Measurements from ENCODE around the gene ST8SIA1.

DNA sequence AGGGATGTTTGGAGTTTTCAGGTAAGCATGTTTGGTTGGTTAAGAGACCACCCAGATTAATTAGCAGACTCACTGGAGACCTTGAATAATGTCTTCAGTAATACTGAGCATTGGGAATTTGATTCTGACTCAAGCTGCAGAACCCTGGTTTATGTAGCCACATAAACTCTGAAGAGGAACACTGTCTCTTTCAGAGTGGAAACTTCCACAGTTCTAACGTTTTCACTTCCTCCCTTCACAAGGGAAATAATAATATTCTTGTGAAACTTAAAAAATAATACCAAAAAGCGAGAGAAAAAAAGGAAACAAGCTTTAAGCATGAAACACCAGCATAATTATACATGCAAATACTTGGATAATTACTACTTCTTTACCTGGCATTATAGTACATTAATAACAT is 40.0 kb upstream of the ST8SIA1 start:
- TF ChIP-seq JUN (IDR thresholded peaks at IDR 0.05; ENCODE audit: low read depth, low read length), result no peak
- no peak for TF ChIP-seq ZNF274 (IDR thresholded peaks at IDR 0.05; ENCODE audit: borderline replicate concordance, extremely low read depth, low read length)
- TF ChIP-seq, protein P1, sequence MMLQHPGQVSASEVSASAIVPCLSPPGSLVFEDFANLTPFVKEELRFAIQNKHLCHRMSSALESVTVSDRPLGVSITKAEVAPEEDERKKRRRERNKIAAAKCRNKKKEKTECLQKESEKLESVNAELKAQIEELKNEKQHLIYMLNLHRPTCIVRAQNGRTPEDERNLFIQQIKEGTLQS (IDR thresholded peaks at IDR 0.05; ENCODE audit: insufficient read depth, low read depth, low read length), result no peak
- TF ChIP-seq, protein P2, sequence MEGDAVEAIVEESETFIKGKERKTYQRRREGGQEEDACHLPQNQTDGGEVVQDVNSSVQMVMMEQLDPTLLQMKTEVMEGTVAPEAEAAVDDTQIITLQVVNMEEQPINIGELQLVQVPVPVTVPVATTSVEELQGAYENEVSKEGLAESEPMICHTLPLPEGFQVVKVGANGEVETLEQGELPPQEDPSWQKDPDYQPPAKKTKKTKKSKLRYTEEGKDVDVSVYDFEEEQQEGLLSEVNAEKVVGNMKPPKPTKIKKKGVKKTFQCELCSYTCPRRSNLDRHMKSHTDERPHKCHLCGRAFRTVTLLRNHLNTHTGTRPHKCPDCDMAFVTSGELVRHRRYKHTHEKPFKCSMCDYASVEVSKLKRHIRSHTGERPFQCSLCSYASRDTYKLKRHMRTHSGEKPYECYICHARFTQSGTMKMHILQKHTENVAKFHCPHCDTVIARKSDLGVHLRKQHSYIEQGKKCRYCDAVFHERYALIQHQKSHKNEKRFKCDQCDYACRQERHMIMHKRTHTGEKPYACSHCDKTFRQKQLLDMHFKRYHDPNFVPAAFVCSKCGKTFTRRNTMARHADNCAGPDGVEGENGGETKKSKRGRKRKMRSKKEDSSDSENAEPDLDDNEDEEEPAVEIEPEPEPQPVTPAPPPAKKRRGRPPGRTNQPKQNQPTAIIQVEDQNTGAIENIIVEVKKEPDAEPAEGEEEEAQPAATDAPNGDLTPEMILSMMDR (IDR thresholded peaks at IDR 0.05; ENCODE audit: control extremely low read depth in 1 of 3, insufficient read depth in 1 of 3, low read depth in 1 of 3, low read length in 3 of 3), result no peak
- no peak for TF ChIP-seq POLR2A (IDR thresholded peaks at IDR 0.05; ENCODE audit: control extremely low read depth in 1 of 2, low read depth in 2 of 2, low read length in 2 of 2)
- TF ChIP-seq, protein P3, sequence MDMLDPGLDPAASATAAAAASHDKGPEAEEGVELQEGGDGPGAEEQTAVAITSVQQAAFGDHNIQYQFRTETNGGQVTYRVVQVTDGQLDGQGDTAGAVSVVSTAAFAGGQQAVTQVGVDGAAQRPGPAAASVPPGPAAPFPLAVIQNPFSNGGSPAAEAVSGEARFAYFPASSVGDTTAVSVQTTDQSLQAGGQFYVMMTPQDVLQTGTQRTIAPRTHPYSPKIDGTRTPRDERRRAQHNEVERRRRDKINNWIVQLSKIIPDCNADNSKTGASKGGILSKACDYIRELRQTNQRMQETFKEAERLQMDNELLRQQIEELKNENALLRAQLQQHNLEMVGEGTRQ (IDR thresholded peaks at IDR 0.05; ENCODE audit: low read length), result no peak
- TF ChIP-seq SP1 (IDR thresholded peaks at IDR 0.05; ENCODE audit: low read depth, low read length), result no peak
- TF ChIP-seq, protein P4, sequence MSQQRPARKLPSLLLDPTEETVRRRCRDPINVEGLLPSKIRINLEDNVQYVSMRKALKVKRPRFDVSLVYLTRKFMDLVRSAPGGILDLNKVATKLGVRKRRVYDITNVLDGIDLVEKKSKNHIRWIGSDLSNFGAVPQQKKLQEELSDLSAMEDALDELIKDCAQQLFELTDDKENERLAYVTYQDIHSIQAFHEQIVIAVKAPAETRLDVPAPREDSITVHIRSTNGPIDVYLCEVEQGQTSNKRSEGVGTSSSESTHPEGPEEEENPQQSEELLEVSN (IDR thresholded peaks at IDR 0.05), result no peak
- TF ChIP-seq BRCA1 (IDR thresholded peaks at IDR 0.05; ENCODE audit: low read depth, low read length), result no peak
- no peak for TF ChIP-seq GABPA (IDR thresholded peaks at IDR 0.05; ENCODE audit: borderline replicate concordance, insufficient read depth, low read length)
- TF ChIP-seq POLR2AphosphoS5 (IDR thresholded peaks at IDR 0.05; ENCODE audit: low read depth, low read length), result no peak
- TF ChIP-seq EP300 (IDR thresholded peaks at IDR 0.05; ENCODE audit: borderline replicate concordance in 1 of 2, low read depth in 2 of 2, low read length in 2 of 2), result no peak
